HepG2 (cell line): ENCODE measurements around the gene CENPO. TPM values are rescaled to one million over a fixed set of nuclear protein-coding genes. Genes with fewer than 3 reads are reported as not detected.

ENCODE experiments used
- CC2D1A ChIP-seq: sonication (generic); formaldehyde crosslinking; IDR thresholded peaks from 2 replicates; pipeline ENCODE4 v1.8.1; 2023; ENCODE audit warnings: mild to moderate bottlenecking, missing genetic modification reagents
- GTF3A ChIP-seq: sonication (generic); formaldehyde crosslinking; conservative IDR thresholded peaks from 2 replicates; pipeline ENCODE4 v1.4.0; 2020; ENCODE audit warnings: mild to moderate bottlenecking, missing genetic modification reagents
- KIAA2018 ChIP-seq: sonication (generic); formaldehyde crosslinking; IDR thresholded peaks from 2 replicates; pipeline ENCODE4 v1.5.0; 2020; ENCODE audit warnings: mild to moderate bottlenecking, missing genetic modification reagents, borderline replicate concordance
- MIXL1 ChIP-seq: IDR thresholded peaks from 2 replicates; pipeline ENCODE4 v1.6.1; 2016
- SKIL ChIP-seq: sonication (generic); formaldehyde crosslinking; IDR thresholded peaks from 2 replicates; pipeline ENCODE4 v1.8.0; 2022; ENCODE audit warnings: missing genetic modification reagents, mild to moderate bottlenecking, moderate library complexity, borderline replicate concordance
- SNAPC5 ChIP-seq: sonication (generic); formaldehyde crosslinking; IDR thresholded peaks from 2 replicates; pipeline ENCODE4 v1.8.1; 2023; ENCODE audit warnings: mild to moderate bottlenecking, missing genetic modification reagents, borderline replicate concordance
- TSC22D2 ChIP-seq: sonication (generic); formaldehyde crosslinking; IDR thresholded peaks from 2 replicates; pipeline ENCODE4 v1.5.1; 2020; ENCODE audit warnings: missing genetic modification reagents, mild to moderate bottlenecking, borderline replicate concordance
- ZNF350 ChIP-seq: sonication (generic); formaldehyde crosslinking; IDR thresholded peaks from 2 replicates; pipeline ENCODE4 v1.4.0; 2020; ENCODE audit warnings: mild to moderate bottlenecking, low read depth, missing genetic modification reagents, borderline replicate concordance
- ZNF577 ChIP-seq: sonication (generic); formaldehyde crosslinking; IDR thresholded peaks from 2 replicates; pipeline ENCODE4 v1.4.0; 2020; ENCODE audit warnings: mild to moderate bottlenecking, low read depth, missing genetic modification reagents, borderline replicate concordance
- ZSCAN5A ChIP-seq: sonication (generic); formaldehyde crosslinking; IDR thresholded peaks from 2 replicates; pipeline ENCODE4 v1.8.0; 2022; ENCODE audit warnings: mild to moderate bottlenecking, missing genetic modification reagents, borderline replicate concordance
- polyA plus RNA-seq, 8 experiments: library from polyadenylated mRNA; depleted of rRNA in 3 of 8; stranded (reverse) in 7 of 8; unstranded in 1 of 8; fragments of >200 nt; fragmentation: Illumina TruSeq in 4 of 8; extraction: Trizol in 4 of 8; gene quantifications; 2 replicates each; pipeline versions ENCODE4 v1.2.1 to v1.2.3, GENCODE V29; 2011 to 2016; ENCODE audit warnings: low read depth in 4 of 8, missing spikeins in 1 of 8, mixed read lengths in 1 of 8; ENCODE audit not compliant: insufficient read depth in 1 of 8
- total RNA-seq, 5 experiments: library from RNA; depleted of rRNA; stranded (reverse); fragments of >200 nt; fragmentation: Illumina TruSeq; extraction: Trizol; gene quantifications; 2 replicates each; pipeline ENCODE4 v1.2.3, GENCODE V29; 2016; ENCODE audit warnings: low read depth in 1 of 5

CENPO gene
- total and polyA plus RNA-seq, 2 of the 13 experiments (the other 11 are each of a cell fraction or from before 2014, with no cell fraction given), result 19.7 to 35.5 TPM

GRCh38 chr2:24792542-24792873, 717 bp upstream of the CENPO start (continued):
- 0 out of 2 replicates have a peak, but pooled peaks have one; percentile 7 for TF ChIP-seq KIAA2018 (CRISPR knock-in tag)
- TF ChIP-seq GTF3A (CRISPR knock-in tag), result no peak
- no peak for TF ChIP-seq CC2D1A (CRISPR knock-in tag)
- TF ChIP-seq MIXL1 (CRISPR knock-in tag), result 0 out of 2 replicates have a peak, but pooled peaks have one; percentile 5
- no peak for TF ChIP-seq ZNF350
- TF ChIP-seq SNAPC5 (CRISPR knock-in tag), result 0 out of 2 replicates have a peak, but pooled peaks have one; percentile 23
- no peak for TF ChIP-seq ZNF577
- 0 out of 2 replicates have a peak, but pooled peaks have one; percentile 2 for TF ChIP-seq ZSCAN5A
- peak; percentile 1; the same call in 1 of the 2 replicates for TF ChIP-seq TSC22D2 (CRISPR knock-in tag)
- TF ChIP-seq SKIL (CRISPR knock-in tag), result 0 out of 2 replicates have a peak, but pooled peaks have one; percentile 10
